NCI-H1092 (cell line): ENCODE results near the gene DCAF6.

Source experiments
- DNase-seq: peaks from one replicate; lab custom pipeline; 2025; lab: John Stamatoyannopoulos, UW

DCAF6 gene

GRCh38 chr1:167957710-167958109 lies 21.2 kb downstream of the DCAF6 start:
- DNase-seq, result no peak

- no peak for DNase-seq
Measured at GRCh38 chr1:167964646-167965045, 28.2 kb downstream of the DCAF6 start.

- no peak for DNase-seq
Measured at GRCh38 chr1:167966050-167966449, 29.6 kb downstream of the DCAF6 start.

GRCh38 chr1:167968569-167968968 lies 32.1 kb downstream of the DCAF6 start:
- DNase-seq, result no peak

- DNase-seq, result no peak
Measured at GRCh38 chr1:167973832-167974231, 37.3 kb downstream of the DCAF6 start.

GRCh38 chr1:167974698-167975097 lies 38.2 kb downstream of the DCAF6 start:
- no peak for DNase-seq

- DNase-seq, result no peak
Measured at GRCh38 chr1:167977245-167977644, 40.8 kb downstream of the DCAF6 start.

GRCh38 chr1:167981933-167982332 lies 45.5 kb downstream of the DCAF6 start:
- no peak for DNase-seq

GRCh38 chr1:167983797-167984420 lies 47.4 kb downstream of the DCAF6 start:
- DNase-seq, result no peak

- DNase-seq, result no peak
Measured at GRCh38 chr1:167984886-167985489, 48.5 kb downstream of the DCAF6 start.

- no peak for DNase-seq
Measured at GRCh38 chr1:167987174-167987573, 50.7 kb downstream of the DCAF6 start.

- DNase-seq, result no peak
Measured at GRCh38 chr1:167991546-167991945, 55.1 kb downstream of the DCAF6 start.

GRCh38 chr1:167993720-167994119 lies 57.2 kb downstream of the DCAF6 start:
- DNase-seq, result no peak

GRCh38 chr1:167994560-167994959 lies 58.1 kb downstream of the DCAF6 start:
- no peak for DNase-seq

GRCh38 chr1:167995038-167995437 lies 58.6 kb downstream of the DCAF6 start:
- no peak for DNase-seq

GRCh38 chr1:167996266-167996665 lies 59.8 kb downstream of the DCAF6 start:
- no peak for DNase-seq

- DNase-seq, result no peak
Measured at GRCh38 chr1:167997037-167997575, 60.6 kb downstream of the DCAF6 start.

GRCh38 chr1:167999877-168000276 lies 63.4 kb downstream of the DCAF6 start:
- no peak for DNase-seq

- no peak for DNase-seq
Measured at GRCh38 chr1:168000656-168001055, 64.2 kb downstream of the DCAF6 start.

- no peak for DNase-seq
Measured at GRCh38 chr1:168001213-168001612, 64.7 kb downstream of the DCAF6 start.

- DNase-seq, result no peak
Measured at GRCh38 chr1:168004531-168004930, 68.0 kb downstream of the DCAF6 start.

- DNase-seq, result no peak
Measured at GRCh38 chr1:168005529-168005928, 69.0 kb downstream of the DCAF6 start.

- no peak for DNase-seq
Measured at GRCh38 chr1:168007691-168008090, 71.2 kb downstream of the DCAF6 start.

GRCh38 chr1:168008595-168008994 lies 72.1 kb downstream of the DCAF6 start:
- DNase-seq, result no peak
